ENCODE data around the gene PEX14.

DNA sequence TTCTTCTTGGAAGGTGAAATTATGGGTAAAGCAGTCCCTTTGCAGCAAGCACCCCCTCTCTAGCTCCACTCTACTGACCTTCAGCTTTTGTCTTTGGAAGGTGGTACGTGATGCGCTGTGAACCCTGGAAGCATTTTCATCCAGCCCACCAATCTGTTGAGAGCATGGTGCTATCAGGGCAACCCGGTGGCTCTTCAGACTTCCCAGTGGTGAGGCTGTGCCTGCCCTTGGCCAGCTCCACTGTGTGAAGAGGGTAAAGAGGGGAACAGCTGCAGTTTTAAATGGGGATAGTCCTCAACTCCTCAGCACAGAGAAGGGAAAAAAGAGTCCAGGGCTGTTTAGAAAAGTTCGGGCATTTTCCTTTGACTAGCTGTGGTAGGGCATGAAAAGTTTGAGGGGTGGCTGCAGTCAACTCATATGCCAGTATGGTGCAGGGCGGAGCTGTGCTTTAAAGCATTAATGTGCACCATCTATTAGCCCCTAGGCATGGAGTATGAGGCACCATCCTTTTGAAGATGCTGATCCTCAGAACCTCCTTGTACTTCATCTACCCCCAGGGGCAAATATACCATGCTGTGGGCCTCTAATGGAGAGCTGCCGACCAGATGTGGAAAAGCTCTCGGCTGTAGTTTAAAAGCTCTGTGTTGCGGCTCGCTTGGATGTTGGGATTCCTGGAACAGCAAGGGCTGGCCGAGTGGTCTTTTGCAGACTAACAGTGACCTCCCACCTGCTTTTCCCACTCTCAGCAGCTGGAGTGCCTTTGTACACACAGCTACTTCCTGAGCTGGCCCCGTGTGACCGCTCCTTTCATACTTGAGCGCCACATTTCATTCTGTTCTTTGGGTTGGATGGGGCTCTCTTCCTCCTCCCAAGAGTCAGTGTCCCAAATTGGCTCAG lies 123.0 kb downstream of the PEX14 start:
- TF ChIP-seq POLR2A (IDR thresholded peaks at IDR 0.05): no peak
- TF ChIP-seq, protein P1, sequence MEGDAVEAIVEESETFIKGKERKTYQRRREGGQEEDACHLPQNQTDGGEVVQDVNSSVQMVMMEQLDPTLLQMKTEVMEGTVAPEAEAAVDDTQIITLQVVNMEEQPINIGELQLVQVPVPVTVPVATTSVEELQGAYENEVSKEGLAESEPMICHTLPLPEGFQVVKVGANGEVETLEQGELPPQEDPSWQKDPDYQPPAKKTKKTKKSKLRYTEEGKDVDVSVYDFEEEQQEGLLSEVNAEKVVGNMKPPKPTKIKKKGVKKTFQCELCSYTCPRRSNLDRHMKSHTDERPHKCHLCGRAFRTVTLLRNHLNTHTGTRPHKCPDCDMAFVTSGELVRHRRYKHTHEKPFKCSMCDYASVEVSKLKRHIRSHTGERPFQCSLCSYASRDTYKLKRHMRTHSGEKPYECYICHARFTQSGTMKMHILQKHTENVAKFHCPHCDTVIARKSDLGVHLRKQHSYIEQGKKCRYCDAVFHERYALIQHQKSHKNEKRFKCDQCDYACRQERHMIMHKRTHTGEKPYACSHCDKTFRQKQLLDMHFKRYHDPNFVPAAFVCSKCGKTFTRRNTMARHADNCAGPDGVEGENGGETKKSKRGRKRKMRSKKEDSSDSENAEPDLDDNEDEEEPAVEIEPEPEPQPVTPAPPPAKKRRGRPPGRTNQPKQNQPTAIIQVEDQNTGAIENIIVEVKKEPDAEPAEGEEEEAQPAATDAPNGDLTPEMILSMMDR (IDR thresholded peaks at IDR 0.05): no peak
